Neural progenitor cell (in vitro differentiated cells): Measurements from ENCODE around the gene ZFR2.

Experiments used
- CTCF ChIP-seq: fragments of 200-600 bp; sonication (generic); IDR thresholded peaks from 2 replicates; pipeline ENCODE4 v1.5.1; 2017; ENCODE audit warnings: antibody characterized with exemption, mild to moderate bottlenecking
- EZH2 ChIP-seq: fragments of 200-600 bp; sonication (generic); IDR thresholded peaks from 2 replicates; pipeline ENCODE4 v1.6.1; 2017; ENCODE audit warnings: antibody characterized with exemption, mild to moderate bottlenecking, moderate library complexity
- EZH2phosphoT487 ChIP-seq: fragments of 200-600 bp; sonication (generic); IDR thresholded peaks from 2 replicates; pipeline ENCODE4 v1.6.1; 2017; ENCODE audit warnings: antibody characterized with exemption

GRCh38 chr19:3849787-3850186 lies 19.1 kb downstream of the ZFR2 start:
- TF ChIP-seq EZH2, result no peak
- no peak for TF ChIP-seq CTCF
- TF ChIP-seq EZH2phosphoT487, result no peak
